Liver (tissue), 3 donors: Measurements from ENCODE around the gene EIF4G3.

Experiments used
- HNF4G ChIP-seq: IDR thresholded peaks from 2 replicates; pipeline ENCODE4 v1.6.1; 2016; ENCODE audit warnings: antibody characterized with exemption
- RAD21 ChIP-seq, 2 donors: IDR thresholded peaks; 2 replicates each; pipeline ENCODE4 v1.6.1; 2016; ENCODE audit warnings: antibody characterized with exemption in 2 of 2, mild to moderate bottlenecking in 2 of 2
- RXRA ChIP-seq, 2 donors: IDR thresholded peaks; 2 replicates each; pipeline ENCODE4 v1.6.1; 2017 to 2018; ENCODE audit warnings: antibody characterized with exemption in 2 of 2, mild to moderate bottlenecking in 1 of 2
- SP1 ChIP-seq: IDR thresholded peaks from 2 replicates; pipeline ENCODE4 v1.6.1; 2018; ENCODE audit warnings: antibody characterized with exemption, mild to moderate bottlenecking
- YY1 ChIP-seq: IDR thresholded peaks from 2 replicates; pipeline ENCODE4 v1.6.1; 2016; ENCODE audit warnings: antibody characterized with exemption, mild to moderate bottlenecking
- TF ChIP-seq, protein P1 (sequence below): IDR thresholded peaks from 2 replicates; pipeline ENCODE4 v1.6.1; 2016; ENCODE audit warnings: antibody characterized with exemption
- TF ChIP-seq, protein P2 (sequence below): fragments of 150-350 bp; IDR thresholded peaks from 2 replicates; pipeline ENCODE4 v1.5.1; 2017; ENCODE audit warnings: improper control_type of control experiment, low read depth, low read length; ENCODE audit not compliant: missing input control
- donor health status: healthy.
- donor health status: healthy.

DNA sequence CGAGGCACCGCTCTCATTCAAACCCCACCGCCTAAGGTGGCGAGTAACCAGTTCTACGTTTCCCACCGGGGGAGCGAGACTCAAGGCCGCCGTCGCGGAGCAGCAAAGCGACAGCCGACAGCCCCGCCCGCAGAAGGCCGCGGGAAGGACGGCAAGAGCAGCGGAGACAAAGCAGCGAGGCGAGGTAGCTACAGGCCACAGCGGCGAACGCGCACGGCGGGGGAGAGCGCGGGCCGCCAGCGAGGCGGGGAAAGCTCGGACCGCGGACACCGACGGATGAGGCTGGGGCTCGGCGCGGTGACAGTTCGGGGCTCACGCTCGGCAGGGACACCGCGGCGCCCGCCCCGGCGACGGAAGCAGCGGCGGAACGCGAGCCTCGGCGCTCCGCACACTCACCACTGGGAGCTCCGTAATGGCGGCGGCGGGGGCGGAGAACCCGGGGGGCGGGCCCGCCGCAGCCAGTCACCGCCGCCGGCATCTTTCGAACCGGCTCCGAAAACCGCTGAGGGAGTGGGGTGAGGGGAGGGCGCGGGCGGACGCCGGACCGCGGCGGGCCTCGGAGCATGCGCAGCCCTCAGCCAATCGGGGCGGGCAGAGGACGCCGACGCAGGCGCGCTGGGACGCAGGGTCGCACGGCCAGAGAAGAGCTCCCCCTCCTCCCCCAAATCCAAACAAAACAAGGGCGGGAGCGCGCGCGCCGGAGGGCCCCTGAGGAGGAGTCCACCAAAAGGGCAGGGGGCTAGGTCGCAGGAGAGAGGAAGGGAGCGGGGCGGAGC lies 390.3 kb downstream of the EIF4G3 start:
- TF ChIP-seq, protein P1, sequence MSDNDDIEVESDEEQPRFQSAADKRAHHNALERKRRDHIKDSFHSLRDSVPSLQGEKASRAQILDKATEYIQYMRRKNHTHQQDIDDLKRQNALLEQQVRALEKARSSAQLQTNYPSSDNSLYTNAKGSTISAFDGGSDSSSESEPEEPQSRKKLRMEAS = no peak
- TF ChIP-seq RAD21 (IDR thresholded peaks at IDR 0.05) = no peak
- TF ChIP-seq, protein P2, sequence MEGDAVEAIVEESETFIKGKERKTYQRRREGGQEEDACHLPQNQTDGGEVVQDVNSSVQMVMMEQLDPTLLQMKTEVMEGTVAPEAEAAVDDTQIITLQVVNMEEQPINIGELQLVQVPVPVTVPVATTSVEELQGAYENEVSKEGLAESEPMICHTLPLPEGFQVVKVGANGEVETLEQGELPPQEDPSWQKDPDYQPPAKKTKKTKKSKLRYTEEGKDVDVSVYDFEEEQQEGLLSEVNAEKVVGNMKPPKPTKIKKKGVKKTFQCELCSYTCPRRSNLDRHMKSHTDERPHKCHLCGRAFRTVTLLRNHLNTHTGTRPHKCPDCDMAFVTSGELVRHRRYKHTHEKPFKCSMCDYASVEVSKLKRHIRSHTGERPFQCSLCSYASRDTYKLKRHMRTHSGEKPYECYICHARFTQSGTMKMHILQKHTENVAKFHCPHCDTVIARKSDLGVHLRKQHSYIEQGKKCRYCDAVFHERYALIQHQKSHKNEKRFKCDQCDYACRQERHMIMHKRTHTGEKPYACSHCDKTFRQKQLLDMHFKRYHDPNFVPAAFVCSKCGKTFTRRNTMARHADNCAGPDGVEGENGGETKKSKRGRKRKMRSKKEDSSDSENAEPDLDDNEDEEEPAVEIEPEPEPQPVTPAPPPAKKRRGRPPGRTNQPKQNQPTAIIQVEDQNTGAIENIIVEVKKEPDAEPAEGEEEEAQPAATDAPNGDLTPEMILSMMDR = no peak
- TF ChIP-seq YY1 = peak; percentile 92
- TF ChIP-seq RXRA (IDR thresholded peaks at IDR 0.05) = no peak
- TF ChIP-seq SP1 = peak; percentile 30
- no peak for TF ChIP-seq HNF4G
